ENCODE data around the gene CNKSR1. TPM values are rescaled to one million over a fixed set of nuclear protein-coding genes. Genes with fewer than 3 reads are reported as not detected.

CNKSR1 gene
- 19.7 TPM for total RNA-seq

- ATAC-seq: peak; percentile 84
These were observed at the start of gene CNKSR1 for GRCh38 chr1:26177182-26177684. TSS of gene CNKSR1 (plus strand) at chr1:26177491. CDS start at chr1:26177548, 57 bp downstream.

GRCh38 chr1:26129778-26130177, 47.5 kb upstream of the CNKSR1 start:
- no peak for ATAC-seq

GRCh38 chr1:26130695-26131094, 46.6 kb upstream of the CNKSR1 start:
- ATAC-seq: no peak

- ATAC-seq: no peak
These were observed 45.0 kb upstream of the CNKSR1 start for GRCh38 chr1:26132128-26132833.

- no peak for ATAC-seq
These were observed 44.5 kb upstream of the CNKSR1 start for GRCh38 chr1:26132834-26133167.

- ATAC-seq: no peak
These were observed 42.8 kb upstream of the CNKSR1 start for GRCh38 chr1:26134466-26134865.

- ATAC-seq: no peak
These were observed 38.2 kb upstream of the CNKSR1 start for GRCh38 chr1:26138974-26139558.

- no peak for ATAC-seq
These were observed 35.1 kb upstream of the CNKSR1 start for GRCh38 chr1:26142159-26142558.

- ATAC-seq: peak; percentile 80
These were observed 32.0 kb upstream of the CNKSR1 start for GRCh38 chr1:26145041-26145959.

- ATAC-seq: peak; percentile 12
These were observed 31.4 kb upstream of the CNKSR1 start for GRCh38 chr1:26145960-26146294.

GRCh38 chr1:26148887-26149286, 28.4 kb upstream of the CNKSR1 start:
- no peak for ATAC-seq

- ATAC-seq: no peak
These were observed 23.2 kb upstream of the CNKSR1 start for GRCh38 chr1:26153966-26154532.

- peak; percentile 28 for ATAC-seq
These were observed 22.5 kb upstream of the CNKSR1 start for GRCh38 chr1:26154750-26155149.

- peak; percentile 22 for ATAC-seq
These were observed 21.7 kb upstream of the CNKSR1 start for GRCh38 chr1:26155370-26156284.

- ATAC-seq: no peak
These were observed 20.8 kb upstream of the CNKSR1 start for GRCh38 chr1:26156285-26157038.

- ATAC-seq: no peak
These were observed 18.9 kb upstream of the CNKSR1 start for GRCh38 chr1:26158271-26158907.

GRCh38 chr1:26158908-26159742, 18.2 kb upstream of the CNKSR1 start, which contains the start of gene FAM110D:
TSS of gene FAM110D (plus strand) at chr1:26159079. CDS start at chr1:26161292, 2,213 bp downstream.
- ATAC-seq: no peak

- no peak for ATAC-seq
These were observed 17.6 kb upstream of the CNKSR1 start for GRCh38 chr1:26159743-26160039.

- no peak for ATAC-seq
These were observed 16.5 kb upstream of the CNKSR1 start for GRCh38 chr1:26160527-26161414.
